NAMALWA (cell line): ENCODE measurements around the gene ACADL.

Experiments used
- DNase-seq: peaks from one replicate; pipeline ENCODE4 v3.0.0-alpha.2; 2015; ENCODE audit warnings: low spot score

Gene ACADL

DNA sequence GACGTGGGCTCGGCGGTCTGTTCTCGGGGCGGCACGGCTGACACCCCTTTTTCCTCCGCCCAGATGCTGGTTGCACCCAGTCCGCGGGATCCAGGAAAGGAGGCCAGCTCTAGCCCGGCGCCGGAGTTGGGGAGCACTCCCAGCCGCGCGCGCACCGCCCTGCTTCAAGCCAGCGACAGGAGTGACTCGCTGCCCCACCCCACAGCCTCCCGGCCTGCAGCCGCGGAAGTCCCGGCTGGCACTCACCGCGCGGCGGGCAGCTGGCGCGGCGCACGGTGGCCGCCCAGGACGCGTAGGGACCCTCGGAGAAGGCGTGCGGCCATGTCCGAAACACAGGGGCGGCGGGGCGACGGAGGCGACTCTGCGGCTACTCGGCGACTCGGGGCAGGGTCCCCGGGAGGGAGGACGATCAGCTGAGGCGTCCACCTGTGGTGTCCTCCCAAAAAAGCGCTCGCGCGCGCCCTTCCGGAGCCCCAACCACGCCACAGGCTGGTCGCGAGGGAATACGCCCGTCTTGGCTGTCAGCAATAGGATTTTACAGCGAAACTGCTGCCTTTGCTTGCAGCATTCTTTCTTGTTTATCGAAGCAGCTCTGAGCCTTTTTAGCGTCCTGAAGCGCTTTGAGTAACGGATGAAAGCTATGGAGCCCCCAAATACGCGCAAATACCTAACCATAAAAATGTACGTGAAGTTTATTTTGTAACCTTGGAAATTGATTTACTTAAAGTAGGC is at the start of gene ACADL:
Gene ACADL (minus strand): TSS at position 507 of the 732 bp plus-strand sequence. CDS start 184 bp downstream, at position 323.
- no peak for DNase-seq

DNA sequence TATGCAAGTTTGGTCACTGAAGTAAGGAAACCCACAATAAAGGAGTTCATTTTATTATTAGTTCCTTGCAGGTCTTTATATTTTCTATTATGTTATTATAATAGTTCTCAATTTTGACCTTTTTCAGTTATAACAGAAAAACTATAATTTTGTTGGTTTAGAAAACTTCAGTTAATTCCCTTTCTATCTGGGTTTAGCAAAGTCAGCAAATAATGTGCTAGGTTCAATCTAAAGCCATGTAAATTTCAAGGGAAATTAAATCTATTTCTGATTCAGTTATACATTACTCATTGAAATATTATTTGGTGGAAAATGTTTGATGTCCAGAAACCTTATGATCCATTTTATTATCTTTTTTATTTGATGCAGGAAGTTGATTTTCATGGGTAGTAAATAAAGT is 46.1 kb upstream of the ACADL start:
- DNase-seq = no peak

DNA sequence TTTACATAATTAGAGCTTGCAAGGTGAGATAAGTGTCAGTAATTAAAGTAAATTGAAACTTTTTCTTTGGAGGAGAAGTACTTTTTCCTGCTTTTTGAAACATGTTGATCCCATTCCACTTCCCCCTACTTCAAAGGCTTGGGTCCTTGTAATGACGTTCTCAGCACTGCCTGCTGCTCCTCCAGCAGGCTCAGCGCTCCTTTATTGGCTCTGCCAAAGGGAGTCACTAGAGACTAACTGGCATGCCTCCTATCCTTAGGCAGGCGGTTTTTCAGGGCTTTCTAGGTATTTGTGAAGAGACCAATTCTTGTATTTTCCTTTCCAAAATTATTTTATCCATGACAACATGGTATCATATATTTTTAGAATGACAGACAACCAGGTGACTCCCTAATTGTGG is 43.9 kb upstream of the ACADL start:
- DNase-seq = no peak

DNA sequence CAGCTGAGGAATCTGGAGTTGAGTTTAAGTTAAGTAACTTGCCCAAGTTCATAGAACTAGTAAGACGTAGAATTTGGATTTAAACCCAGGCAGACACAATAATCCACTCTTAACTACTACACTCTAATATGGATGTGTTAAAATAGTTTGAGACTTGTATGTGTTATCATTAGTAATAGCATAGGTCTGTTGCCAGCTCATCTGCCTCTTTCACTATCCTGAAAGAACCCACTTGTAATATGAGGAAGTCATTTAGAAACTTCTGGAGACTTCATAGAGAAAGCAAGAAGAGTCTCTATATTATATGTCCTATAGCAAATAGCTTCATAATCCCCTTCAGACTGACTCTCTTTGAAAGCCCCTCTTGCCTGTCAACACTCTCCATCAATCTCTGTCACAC is 43.0 kb upstream of the ACADL start:
- no peak for DNase-seq

DNA sequence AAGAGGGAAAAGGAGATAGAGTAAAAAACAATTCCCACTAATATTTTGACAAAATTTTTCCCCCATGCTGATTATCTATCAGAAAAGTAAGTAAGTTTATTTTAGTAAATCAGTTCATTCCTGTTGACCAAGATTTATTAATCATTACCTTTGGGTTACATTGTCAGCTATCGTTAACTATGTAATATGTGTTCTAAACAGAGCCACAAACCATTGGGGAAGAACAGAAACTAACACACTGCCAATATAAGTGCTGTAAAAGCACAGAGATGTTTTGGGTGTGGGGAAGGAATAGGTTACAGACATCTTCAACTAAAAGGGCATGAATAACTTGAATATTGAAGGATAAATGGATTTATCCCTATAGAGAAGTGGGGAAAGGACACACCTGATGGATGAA is 42.5 kb upstream of the ACADL start:
- no peak for DNase-seq

DNA sequence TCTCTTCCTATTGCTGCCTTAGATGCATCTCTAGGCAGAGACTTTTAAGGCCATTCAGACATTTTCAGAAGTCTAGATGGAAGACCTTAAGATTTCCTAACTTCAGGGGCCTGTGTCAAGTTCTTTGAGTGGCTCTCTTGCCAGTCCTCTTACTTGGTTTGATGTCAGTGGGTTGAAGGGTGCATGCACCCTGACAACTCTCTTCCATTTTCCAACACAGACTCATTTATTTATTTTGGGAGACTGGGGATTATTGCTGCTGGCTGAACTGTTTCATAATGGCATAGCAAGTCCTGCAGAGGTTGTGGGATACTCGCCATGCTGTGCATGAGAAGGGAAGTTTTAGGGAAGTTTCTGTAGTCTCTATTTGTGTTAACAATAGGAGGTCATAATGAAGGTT is 39.0 kb upstream of the ACADL start:
- no peak for DNase-seq

DNA sequence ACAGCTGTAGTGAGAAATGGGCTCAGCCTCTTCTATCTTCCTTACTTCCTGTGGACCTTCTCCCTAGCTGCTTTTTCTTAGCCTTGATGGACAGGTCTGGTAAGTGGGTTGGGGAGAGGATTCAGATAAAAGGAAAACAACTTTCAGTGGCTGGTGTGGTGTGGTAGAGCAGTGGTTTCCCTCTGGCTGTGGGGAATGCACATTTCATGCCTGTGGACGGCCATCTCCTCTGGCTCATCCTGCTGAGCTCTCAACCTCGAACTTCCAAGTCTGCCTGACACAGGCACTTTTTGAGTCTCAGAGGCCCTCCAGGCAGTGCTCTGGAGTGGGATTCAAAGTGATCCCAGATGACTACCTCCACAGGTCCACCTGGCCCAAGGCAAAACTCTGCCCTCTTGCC is 38.6 kb upstream of the ACADL start:
- DNase-seq = no peak

DNA sequence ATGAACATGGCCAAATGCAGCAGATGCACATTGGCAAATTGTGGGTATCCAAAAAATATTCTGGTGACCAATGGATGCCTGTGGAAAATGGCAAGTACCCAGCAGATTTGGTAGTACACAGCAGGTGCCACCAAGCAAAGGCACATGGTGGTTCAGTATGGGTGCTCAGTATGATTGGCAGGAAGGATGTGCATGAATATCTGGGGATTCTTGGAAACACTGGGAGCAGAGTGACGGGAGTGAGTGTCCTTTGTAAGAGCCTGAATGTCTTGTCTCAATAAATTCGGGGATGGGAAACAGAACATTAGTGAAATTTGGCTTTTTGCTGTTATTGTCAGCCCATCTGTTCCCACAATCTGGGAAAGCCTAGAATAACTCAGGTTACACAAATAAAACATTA is 36.8 kb upstream of the ACADL start:
- no peak for DNase-seq

DNA sequence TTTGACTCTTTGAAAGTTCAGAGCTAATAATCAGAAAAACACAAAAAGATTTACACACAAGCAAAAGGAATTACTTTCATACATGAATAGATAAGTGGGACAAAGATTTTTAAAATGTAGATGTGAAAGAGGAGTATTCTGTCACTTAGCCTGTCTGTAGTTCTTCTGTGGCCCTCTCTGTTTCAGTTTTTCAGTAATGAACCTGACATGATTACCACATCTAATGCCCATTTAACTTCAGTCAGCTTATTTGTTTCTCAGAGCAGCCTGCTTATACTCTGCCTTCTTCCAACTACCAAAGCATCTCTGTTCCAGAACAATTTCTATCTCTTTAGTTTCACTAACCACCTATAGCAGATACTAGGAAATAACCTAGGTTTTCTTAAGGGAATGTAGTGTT is 34.4 kb upstream of the ACADL start:
- no peak for DNase-seq

DNA sequence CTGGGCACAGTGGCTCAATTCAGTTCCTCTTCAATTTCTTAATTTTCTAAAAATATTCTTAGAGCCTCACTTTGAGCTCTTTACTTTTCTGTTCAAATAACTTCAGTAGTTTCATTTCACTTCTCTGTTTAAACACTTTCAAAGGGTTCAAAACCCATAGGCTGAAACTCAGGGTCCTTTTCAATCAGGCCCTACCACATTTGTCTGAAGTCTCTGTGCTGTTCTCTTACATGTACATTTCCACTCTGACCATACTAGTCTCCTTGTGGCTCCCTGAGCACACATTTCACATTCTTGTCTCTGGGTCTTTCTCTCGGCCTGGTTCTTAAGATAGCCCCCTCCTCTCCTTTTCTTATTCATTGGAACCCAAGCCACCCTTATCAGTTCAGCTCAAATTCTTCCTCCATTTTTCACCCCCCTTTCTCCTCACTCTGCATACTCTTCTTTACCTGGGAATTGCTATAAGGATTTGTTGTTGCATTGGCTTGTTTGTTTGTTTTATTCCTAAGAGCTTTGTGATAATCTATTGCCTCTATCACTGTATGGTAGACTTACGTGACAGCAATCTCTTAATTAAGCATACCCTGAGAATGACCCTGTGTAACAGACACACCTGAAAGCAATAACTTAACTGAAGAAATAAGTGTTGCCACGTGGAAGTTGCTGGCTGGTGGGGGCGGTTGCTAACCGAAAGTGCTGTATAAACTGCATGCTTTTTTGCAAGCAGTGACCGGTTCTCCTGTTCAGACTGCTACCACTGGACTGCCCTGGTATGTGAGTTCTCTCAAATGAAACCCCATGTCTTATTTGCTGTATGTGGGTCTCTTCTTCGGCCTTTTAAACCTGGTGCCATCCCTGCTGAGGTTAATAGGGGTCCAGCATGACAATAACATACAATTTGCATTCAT is 27.7 kb upstream of the ACADL start:
- no peak for DNase-seq

DNA sequence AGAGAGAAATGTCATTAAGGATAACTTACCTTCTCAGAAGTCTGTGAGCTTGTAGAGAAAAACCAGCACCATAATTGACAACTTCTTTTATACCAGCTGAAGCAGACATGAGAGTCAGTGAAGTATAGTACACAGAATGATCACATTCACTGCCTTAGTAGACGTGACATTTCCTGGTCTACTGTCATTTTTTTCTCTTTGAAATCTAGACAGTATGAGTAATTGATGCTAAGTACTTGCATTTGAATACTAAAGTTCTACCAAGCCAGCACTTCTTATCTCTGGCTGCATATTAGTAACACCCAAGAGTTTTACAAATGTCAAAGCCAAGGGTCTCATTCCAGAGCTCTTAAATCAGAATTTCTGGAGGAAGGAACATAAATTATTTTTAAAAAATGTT is 25.4 kb upstream of the ACADL start:
- no peak for DNase-seq

DNA sequence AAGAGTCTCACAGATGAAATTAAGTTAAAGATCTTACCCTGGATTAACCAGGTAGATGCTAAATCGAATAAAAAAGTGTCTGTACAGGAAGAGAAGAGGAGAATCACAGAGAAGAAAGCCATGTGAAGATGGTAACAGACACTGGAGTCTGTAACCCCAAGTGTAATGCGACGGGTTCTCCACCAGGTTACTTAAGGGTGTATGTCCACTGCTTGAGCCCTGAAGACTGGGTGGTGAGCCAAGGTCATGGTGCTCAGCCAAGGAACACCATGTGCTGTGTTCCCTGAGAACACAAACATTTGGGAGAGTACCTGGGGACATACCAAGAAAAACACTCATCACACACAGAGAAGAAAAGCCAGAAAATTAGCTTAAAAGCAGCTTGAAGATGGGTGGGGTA is 8.2 kb upstream of the ACADL start:
- DNase-seq = no peak

DNA sequence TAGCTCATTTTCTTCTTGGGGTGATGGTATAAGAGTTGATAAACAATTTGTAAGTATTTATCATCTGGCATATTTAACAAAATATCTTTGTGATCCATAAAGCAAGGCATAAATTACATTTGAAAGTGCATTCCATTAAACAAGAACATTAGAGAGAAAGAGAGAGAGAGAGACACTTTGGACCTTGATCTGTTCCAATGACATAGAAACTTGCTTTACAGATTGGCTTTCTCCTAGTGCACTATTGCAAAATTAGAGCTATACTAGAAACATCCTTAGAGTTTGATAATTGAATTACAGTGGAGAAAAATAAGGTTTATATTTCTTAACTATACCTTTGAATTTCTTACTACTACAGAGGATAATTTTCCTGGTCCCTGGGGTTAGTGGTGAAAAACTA is 5.7 kb upstream of the ACADL start:
- no peak for DNase-seq

DNA sequence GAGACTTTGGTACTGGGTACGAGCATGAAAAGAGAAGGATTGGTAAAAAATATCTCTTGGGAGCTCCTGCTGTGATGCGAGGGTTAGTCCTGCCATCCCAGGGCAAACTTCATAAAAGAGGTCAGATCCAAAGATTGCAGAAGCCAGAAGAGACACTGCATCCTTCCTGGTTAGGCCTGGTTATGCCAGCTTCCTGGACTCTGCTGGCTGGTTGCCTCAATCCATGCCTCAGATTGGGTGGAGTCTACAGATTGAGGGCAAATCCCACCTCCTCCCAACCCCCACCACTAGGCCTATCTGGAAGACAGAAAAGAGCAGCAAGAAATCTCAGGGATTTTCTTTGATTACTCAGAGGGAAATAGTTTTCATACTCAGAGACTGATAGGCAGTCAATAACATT is 5.3 kb upstream of the ACADL start:
- DNase-seq = no peak

DNA sequence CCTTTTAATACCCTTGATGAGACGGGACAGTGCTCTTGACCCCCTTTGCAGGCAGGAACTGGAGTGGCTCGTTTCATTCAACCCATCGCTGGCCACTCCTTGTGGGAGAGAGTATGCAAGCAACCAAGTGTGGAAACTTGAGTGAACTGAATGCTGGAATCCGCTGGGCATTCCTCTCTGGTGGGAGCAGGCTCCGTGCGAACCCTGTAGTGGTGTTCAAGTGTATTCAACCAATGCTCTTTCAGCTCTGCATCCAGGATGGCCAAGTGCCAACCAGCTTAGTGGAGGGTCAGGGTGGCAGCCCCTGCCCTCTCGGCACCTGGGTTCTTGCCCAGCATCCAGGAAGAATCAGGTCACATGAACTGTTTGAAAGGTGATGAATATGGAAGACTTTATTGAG is 3.3 kb upstream of the ACADL start:
- no peak for DNase-seq

DNA sequence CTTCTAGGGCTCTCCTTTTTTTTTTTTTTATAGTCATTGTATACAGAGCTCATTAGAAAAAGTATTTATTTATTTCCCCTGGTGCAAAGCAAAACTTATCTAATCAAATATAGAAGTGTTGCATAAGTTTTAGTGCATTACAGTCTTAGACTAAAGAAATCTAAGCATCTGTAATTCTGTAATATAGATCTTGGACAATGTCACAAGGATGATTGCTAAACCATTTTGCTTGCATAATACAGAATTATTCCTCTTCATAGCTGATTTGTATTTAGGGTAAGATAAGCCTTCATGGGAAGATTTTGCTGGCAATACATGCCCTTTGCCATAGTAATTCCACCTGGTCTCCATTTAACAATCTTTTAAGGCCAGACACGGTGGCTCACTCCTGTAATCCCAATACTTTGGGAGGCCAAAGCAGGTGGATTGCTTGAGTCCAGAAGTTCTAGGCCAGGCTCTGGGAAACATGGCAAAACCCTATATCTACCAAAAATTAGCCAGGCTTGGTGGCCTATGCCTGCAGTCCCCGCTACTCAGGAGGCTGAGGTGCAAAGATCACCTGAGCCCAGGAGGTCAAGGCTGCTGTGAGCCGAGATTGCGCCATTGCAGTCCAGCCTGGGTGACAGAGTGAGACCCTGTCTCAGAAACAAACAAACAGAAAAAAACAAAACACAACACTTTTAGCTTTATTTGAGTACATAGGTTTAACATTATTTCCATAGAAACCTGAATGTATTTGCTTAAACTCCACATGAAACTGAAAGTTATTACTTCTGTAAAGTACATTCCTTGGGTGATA is 2.2 kb upstream of the ACADL start:
- DNase-seq = no peak

DNA sequence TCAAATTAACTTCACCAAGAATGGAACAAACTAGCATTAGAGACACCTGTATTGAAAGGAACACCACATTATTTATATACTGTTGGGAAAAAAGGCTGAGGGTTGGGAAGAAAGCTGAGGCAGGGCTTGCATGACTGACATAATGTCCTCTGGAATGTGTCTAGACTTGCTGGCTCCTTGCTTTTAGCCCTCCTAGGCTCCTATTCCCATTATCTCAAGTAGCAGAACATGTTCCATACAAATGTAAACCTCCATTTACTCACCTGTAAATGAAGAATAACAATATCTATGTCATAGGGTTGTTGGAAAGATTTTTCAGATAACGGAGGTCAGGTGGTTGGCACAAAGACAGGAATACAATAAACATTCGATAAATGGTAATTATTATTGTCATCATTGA is 976 bp upstream of the ACADL start:
- DNase-seq = no peak

DNA sequence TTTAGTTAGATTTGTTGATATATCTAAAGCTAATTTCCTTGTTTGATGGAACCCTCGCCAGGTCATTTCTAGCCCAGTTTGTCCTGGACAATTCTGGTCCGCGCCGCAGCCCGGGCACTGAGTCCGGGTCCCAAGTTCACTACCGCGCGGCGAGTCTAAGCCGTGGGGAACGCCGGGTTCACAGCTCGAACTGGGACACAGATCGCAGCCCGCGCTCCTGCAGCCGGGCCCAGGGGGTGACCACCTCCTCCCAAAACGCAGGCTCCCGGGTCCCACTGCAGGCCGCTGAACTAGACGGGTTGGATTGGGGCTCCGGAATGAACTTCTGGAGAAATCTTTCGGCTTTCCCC is 681 bp downstream of the ACADL start:
- no peak for DNase-seq

DNA sequence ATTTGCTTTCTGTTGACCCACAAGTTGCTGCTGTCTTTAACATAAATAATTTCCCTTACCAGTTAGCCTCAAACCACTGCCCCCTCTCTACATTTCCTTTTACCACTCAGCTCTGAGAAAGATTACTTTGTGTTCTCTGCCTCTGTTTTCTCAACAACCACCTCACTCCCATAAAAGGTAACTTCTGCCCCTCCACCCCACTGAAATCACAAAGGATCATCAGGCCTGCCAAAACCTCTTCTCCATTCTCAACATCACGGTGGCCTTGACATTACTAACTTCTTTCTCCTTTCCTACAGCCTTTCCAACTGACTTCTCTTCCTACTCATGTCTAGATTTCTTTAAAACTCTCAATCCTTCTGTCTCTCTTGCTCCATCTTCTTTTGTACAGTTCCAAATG is 10.1 kb downstream of the ACADL start:
- no peak for DNase-seq

DNA sequence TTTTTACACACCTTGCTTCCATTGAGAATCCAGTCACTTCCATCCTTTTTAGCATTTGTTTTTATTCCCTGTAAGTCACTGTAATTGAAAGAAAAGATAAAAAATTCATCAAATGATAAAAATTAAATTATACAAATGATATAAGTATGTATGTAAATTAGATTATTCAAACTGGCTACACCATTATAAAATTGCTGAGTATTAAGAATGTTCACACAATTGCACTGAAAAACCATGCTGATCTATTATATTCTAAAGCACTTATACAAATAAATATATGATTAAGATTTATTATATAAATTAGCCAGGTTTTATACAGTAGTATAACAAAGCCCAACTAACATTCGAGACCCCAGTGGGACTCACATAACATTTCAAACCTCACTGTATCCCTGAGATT is 15.1 kb downstream of the ACADL start:
- no peak for DNase-seq

DNA sequence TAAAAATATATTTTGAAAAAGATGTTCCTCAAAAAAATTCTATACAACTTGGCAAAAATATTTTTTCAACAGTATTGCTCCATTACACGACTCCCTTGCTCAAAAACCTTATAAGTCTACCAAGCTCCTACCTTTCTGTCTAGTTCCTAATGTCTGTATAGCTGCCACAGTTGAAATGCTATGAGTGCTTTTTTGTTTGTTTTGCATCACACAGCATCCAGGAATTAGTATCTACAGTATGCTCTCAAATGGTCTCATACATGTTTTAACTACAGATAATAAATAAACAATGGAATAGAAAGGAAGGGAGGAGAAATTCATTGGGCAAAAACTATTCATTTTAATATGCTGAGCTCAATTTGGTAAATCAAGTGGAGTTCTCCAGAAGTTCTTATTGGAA is 17.3 kb downstream of the ACADL start:
- no peak for DNase-seq

DNA sequence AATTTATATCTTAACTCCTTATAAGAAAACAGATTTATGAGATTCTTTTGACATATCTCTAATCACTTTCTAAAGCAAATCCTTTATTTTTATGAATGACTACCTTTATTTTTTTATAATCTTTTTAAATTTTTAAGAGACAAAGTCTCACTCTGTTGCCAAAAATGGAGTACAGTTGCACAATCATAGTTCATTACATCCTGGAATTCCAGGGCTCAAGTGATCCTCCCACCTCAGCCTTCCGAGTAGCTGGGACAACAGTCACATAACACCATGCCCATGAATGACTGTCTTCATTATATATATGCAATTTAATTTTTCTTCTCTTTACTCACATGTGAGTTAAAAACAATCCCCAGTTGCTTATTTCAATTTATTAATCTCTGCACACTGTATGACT is 21.7 kb downstream of the ACADL start:
- no peak for DNase-seq

DNA sequence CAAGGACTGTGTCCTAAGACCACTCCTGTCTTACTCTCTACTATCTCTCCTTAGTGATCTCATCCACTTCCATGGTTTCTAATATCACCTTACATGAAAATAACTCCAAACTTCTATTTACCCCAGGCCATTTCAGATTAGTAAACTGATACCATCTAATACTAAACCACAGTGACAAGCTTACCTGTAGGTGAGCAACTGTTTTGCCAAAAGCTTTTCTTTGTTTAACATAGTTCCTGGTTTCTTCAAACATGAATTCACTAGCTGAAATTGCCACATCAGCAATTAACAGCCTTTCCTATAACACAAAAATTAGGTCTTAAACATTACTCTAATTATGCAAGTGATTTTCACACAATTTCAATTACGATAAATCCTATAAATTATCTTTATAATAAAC is 22.1 kb downstream of the ACADL start:
- no peak for DNase-seq
